ENCODE data around the gene HOTAIR.

- TF ChIP-seq POLR2A (IDR thresholded peaks at IDR 0.05; ENCODE audit: low read length) (no peak), JUN (IDR thresholded peaks at IDR 0.05) (no peak), CTCF (IDR thresholded peaks at IDR 0.05) (no peak), ELK1 (IDR thresholded peaks at IDR 0.05; ENCODE audit: low read depth, low read length) (no peak), NPAS2 (CRISPR knock-in tag; IDR thresholded peaks at IDR 0.05; ENCODE audit: borderline replicate concordance) (no peak), TFCP2L1 (CRISPR knock-in tag; IDR thresholded peaks at IDR 0.05) (no peak), E2F6 (IDR thresholded peaks at IDR 0.05; ENCODE audit: borderline replicate concordance, low read depth) (no peak), PHF8 (IDR thresholded peaks at IDR 0.05; ENCODE audit: borderline replicate concordance, low read depth) (no peak), SMC3 (IDR thresholded peaks at IDR 0.05) (no peak), POLR2AphosphoS2 (conservative IDR thresholded peaks at IDR 0.05; ENCODE audit: low read length) (no peak), EP300 (IDR thresholded peaks at IDR 0.05) (no peak), REST (IDR thresholded peaks at IDR 0.05) (no peak), CBX8 (IDR thresholded peaks at IDR 0.05) (no peak)
These were observed 50.0 kb downstream of the HOTAIR start for GRCh38 chr12:53924521-53925405.

All from A549 (cell line).